ENCODE data around the gene SHH.

GRCh38 chr7:155807789-155808548 is 4.3 kb downstream of the SHH start:
- TF ChIP-seq CTCF (IDR thresholded peaks at IDR 0.05) (no peak), POLR2A (IDR thresholded peaks at IDR 0.05) (no peak)
